Glutamatergic neuron (in vitro differentiated cells): ENCODE measurements around the gene CORO2A. TPM values are rescaled to one million over a fixed set of nuclear protein-coding genes. Genes with fewer than 3 reads are reported as not detected.

Experiments used
- DNase-seq: peaks from one replicate; pipeline ENCODE4 v3.0.0; 2022
- H3K27ac Mint-ChIP-seq: one replicate; pipeline ENCODE4 v1.8.0; 2020; ENCODE audit warnings: mild to moderate bottlenecking, mixed read lengths, inconsistent platforms; ENCODE audit not compliant: unreplicated experiment
- H3K27me3 Mint-ChIP-seq: one replicate; pipeline ENCODE4 v1.8.0; 2020; ENCODE audit warnings: mild to moderate bottlenecking, moderate library complexity, mixed read lengths, inconsistent platforms; ENCODE audit not compliant: unreplicated experiment
- H3K36me3 Mint-ChIP-seq: one replicate; pipeline ENCODE4 v1.8.0; 2020; ENCODE audit warnings: mild to moderate bottlenecking, mixed read lengths, inconsistent platforms; ENCODE audit not compliant: unreplicated experiment
- H3K4me1 Mint-ChIP-seq: one replicate; pipeline ENCODE4 v1.8.0; 2020; ENCODE audit warnings: mild to moderate bottlenecking, low read depth, mixed read lengths, inconsistent platforms; ENCODE audit not compliant: unreplicated experiment
- H3K4me3 Mint-ChIP-seq: one replicate; pipeline ENCODE4 v1.8.0; 2020; ENCODE audit warnings: mild to moderate bottlenecking, mixed read lengths, inconsistent platforms; ENCODE audit not compliant: unreplicated experiment
- H3K9me3 Mint-ChIP-seq: one replicate; pipeline ENCODE4 v1.8.0; 2020; ENCODE audit warnings: mild to moderate bottlenecking, moderate library complexity, mixed read lengths, inconsistent platforms; ENCODE audit not compliant: unreplicated experiment
- CTCF ChIP-seq: fragments of 200-600 bp; sonication (generic); IDR thresholded peaks from one replicate; pipeline ENCODE4 v1.5.0; 2021; ENCODE audit not compliant: partially characterized antibody, unreplicated experiment
- total RNA-seq: library from RNA; stranded (reverse); fragmentation: NEBNext Ultra II Directional; extraction: Animal tissue kit (Norgen Biotek cat#: 25700); gene quantifications from one replicate; pipeline ENCODE4 v1.2.1, GENCODE V29; 2021; ENCODE audit not compliant: unreplicated experiment

Gene CORO2A
- total RNA-seq, 1 donor from 2014 or later = 23.9 TPM

DNA sequence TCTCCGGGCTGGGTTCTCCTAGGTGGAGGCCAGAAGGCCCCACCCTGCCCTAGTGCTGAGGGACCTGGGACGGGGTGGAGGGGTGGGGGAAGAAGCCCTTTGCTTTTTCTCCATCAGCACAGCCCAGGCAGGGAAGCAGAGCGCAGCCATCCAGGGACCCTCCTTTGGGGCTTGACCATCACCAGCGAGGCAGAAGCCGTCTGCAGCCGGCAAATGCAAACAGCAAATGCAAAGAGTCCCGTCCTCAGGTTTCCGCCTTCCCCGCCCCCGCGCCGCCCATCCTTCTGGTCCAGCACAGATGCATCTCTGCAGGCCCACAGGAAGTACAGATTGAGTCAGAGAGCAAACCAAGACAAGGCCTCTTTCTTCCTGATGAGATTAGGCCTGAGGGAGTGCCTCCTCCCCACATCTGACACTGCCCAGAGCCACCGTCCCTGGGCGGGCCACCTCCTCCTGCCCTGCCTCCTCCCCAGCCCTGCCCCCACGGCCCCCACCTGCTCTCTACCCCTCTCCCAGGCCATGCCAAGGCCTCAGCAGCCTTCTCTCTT is 23.4 kb downstream of the CORO2A start:
- TF ChIP-seq CTCF = no peak
- Mint-ChIP-seq H3K36me3 (no peaks in the 10 kb centered on the region), H3K27me3 (peaks cover 2% of the 10 kb centered on the region), H3K4me1 (peaks cover 51% of the 10 kb centered on the region), H3K27ac (peak overlapping the region; percentile 98), H3K4me3 (peak overlapping the region; percentile 68), H3K9me3 (no peaks in the 10 kb centered on the region)
- peak; percentile 87 for DNase-seq

DNA sequence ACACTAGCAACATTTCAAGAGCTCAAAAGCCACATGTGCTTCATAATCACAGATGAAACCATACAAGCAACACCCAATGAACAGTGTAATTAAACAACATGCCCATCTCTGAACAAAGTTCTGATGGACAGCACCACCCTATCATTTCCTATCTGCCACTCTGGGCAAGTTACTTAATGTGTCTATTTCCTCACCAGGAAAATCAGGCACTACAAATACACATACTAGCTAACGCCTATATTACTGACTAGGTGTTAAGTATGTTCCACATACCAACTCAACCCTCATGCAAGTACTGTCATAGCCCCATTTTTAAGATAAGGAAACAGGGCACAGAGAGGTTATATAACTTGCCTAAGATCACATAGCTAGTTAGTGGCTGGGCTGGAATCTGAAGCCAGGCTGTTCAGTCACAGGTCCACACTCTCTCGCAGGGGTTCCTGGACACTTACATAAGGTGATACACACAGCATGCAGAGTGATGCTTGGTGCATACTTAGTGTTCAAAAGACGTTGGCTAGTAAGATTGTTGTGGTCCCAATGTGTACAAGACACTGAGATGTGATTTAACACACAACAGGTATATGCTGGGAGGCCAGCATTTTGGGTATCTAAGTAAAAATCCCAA is 24.2 kb downstream of the CORO2A start:
- Mint-ChIP-seq H3K4me1 (peaks cover 51% of the 10 kb centered on the region), H3K27me3 (peaks cover 3% of the 10 kb centered on the region)
- TF ChIP-seq CTCF = no peak

GRCh38 chr9:98164912-98165311 is 27.5 kb downstream of the CORO2A start:
- no peak overlapping the region for H3K4me3 Mint-ChIP-seq
- H3K36me3 Mint-ChIP-seq = no peaks in the 10 kb centered on the region
- peaks cover 34% of the 10 kb centered on the region for H3K4me1 Mint-ChIP-seq
- H3K27me3 Mint-ChIP-seq = peaks cover 4% of the 10 kb centered on the region
- DNase-seq = no peak
- H3K27ac Mint-ChIP-seq = no peak overlapping the region
- TF ChIP-seq CTCF = no peak
- no peaks in the 10 kb centered on the region for H3K9me3 Mint-ChIP-seq

More for the DNA sequence above, 24.2 kb downstream of the CORO2A start:
- H3K4me3 Mint-ChIP-seq = peak overlapping the region; percentile 46
- no peaks in the 10 kb centered on the region for H3K36me3 Mint-ChIP-seq
- no peak for DNase-seq
- peak overlapping the region; percentile 98 for H3K27ac Mint-ChIP-seq
- no peaks in the 10 kb centered on the region for H3K9me3 Mint-ChIP-seq

- no peak for DNase-seq
- H3K4me1 Mint-ChIP-seq = peaks cover 15% of the 10 kb centered on the region
- H3K36me3 Mint-ChIP-seq = no peaks in the 10 kb centered on the region
- no peak overlapping the region for H3K27ac Mint-ChIP-seq
- TF ChIP-seq CTCF = no peak
- peaks cover 4% of the 10 kb centered on the region for H3K27me3 Mint-ChIP-seq
- no peaks in the 10 kb centered on the region for H3K9me3 Mint-ChIP-seq
- no peak overlapping the region for H3K4me3 Mint-ChIP-seq
These were observed 29.8 kb downstream of the CORO2A start for GRCh38 chr9:98162613-98163012.

GRCh38 chr9:98161851-98162250 is 30.6 kb downstream of the CORO2A start:
- DNase-seq = no peak
- Mint-ChIP-seq H3K9me3 (no peaks in the 10 kb centered on the region), H3K36me3 (no peaks in the 10 kb centered on the region), H3K4me3 (no peak overlapping the region), H3K27me3 (peaks cover 4% of the 10 kb centered on the region), H3K27ac (no peak overlapping the region), H3K4me1 (peaks cover 9% of the 10 kb centered on the region)
- TF ChIP-seq CTCF = no peak
